ENCODE results near the gene GLYR1. TPM values are rescaled to one million over a fixed set of nuclear protein-coding genes. Genes with fewer than 3 reads are reported as not detected.

Gene GLYR1
- total RNA-seq, 1 experiment from 2014 or later = 117 TPM

GRCh38 chr16:4882633-4883285 lies 35.7 kb upstream of the GLYR1 start:
- Mint-ChIP-seq H3K27me3 (ENCODE audit: insufficient read depth, unreplicated experiment) (no peaks in the 10 kb centered on the region), H3K4me3 (ENCODE audit: unreplicated experiment) (no peak overlapping the region), H3K27ac (ENCODE audit: unreplicated experiment) (peak overlapping the region; percentile 18), H3K36me3 (ENCODE audit: insufficient read depth, unreplicated experiment) (peaks cover 99% of the 10 kb centered on the region), H3K4me1 (ENCODE audit: low read depth, unreplicated experiment) (no peaks in the 10 kb centered on the region), H3K9me3 (ENCODE audit: unreplicated experiment) (no peaks in the 10 kb centered on the region)
- Histone ChIP-seq H3K4me1 (no peaks in the 10 kb centered on the region), H3K27me3 (replicated peaks; ENCODE audit: control insufficient read depth, insufficient read depth, low read length) (no peaks in the 10 kb centered on the region), H3K4me3 (ENCODE audit: low read depth, low read length) (no peak overlapping the region), H3K36me3 (ENCODE audit: control insufficient read depth, insufficient read depth, low read length) (no peaks in the 10 kb centered on the region), H3K9me3 (no peaks in the 10 kb centered on the region)
- no peak for DNase-seq
- CTCF ChIA-PET = no interaction called here
- POLR2A ChIA-PET = no interaction called here
- TF ChIP-seq CTCF (IDR thresholded peaks at IDR 0.05; ENCODE audit: insufficient read depth in 1 of 2, low read depth in 1 of 2, low read length in 1 of 2, severe bottlenecking in 1 of 2, unreplicated experiment in 1 of 2) = no peak
- intact Hi-C loops (cut with micrococcal nuclease; ENCODE audit: unreplicated experiment) = no loop called here
- TSS peak; percentile 56 for BruUV-seq (replicated peaks)

- Mint-ChIP-seq H3K27me3 (ENCODE audit: insufficient read depth, unreplicated experiment) (no peaks in the 10 kb centered on the region), H3K4me1 (ENCODE audit: low read depth, unreplicated experiment) (no peaks in the 10 kb centered on the region), H3K27ac (ENCODE audit: unreplicated experiment) (no peak overlapping the region), H3K9me3 (ENCODE audit: unreplicated experiment) (no peaks in the 10 kb centered on the region), H3K4me3 (ENCODE audit: unreplicated experiment) (no peak overlapping the region), H3K36me3 (ENCODE audit: insufficient read depth, unreplicated experiment) (peaks cover 96% of the 10 kb centered on the region)
- DNase-seq = no peak
- POLR2A ChIA-PET = no interaction called here
- no peaks in the 10 kb centered on the region for H3K27me3 ChIP-seq (replicated peaks; ENCODE audit: control insufficient read depth, insufficient read depth, low read length)
- intact Hi-C loops (cut with micrococcal nuclease; ENCODE audit: unreplicated experiment) = no loop called here
- CTCF ChIA-PET = no interaction called here
- no peak overlapping the region for H3K4me3 ChIP-seq (ENCODE audit: low read depth, low read length)
- BruUV-seq (replicated peaks) = no TSS peak
- H3K4me1 ChIP-seq = no peaks in the 10 kb centered on the region
- no peaks in the 10 kb centered on the region for H3K9me3 ChIP-seq
- H3K36me3 ChIP-seq (ENCODE audit: control insufficient read depth, insufficient read depth, low read length) = no peaks in the 10 kb centered on the region
- no peak for TF ChIP-seq CTCF (IDR thresholded peaks at IDR 0.05; ENCODE audit: insufficient read depth in 1 of 2, low read depth in 1 of 2, low read length in 1 of 2, severe bottlenecking in 1 of 2, unreplicated experiment in 1 of 2)
Observed at GRCh38 chr16:4882000-4882632, 35.0 kb upstream of the GLYR1 start.

DNA sequence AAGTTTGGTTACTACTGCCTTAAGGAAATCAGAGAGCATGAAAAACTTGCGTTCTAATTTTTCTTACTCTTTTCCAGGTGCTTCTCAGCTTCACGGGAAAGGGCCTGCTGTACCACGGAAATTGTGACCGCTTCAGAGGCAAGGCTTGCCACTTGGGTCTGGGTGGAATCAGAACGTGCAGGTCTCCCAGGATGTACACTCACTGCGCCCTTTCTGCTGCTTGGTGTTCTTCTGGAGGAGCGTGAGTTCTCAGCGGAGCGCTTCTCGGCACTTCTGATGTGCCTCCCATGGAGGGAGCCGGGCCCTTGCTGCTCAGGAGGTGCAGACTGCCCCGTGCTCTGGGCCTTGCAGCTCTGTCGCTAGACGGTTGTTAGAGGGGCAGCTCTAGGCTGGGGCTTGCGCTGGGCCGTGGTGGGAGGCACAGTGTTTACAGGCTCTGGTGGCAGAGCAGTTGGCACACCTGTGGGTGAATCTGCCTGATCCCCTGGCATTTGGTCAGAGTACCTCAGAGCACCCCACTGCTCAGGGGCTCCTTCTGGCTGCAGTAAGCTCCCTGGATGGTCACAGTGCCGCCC lies 33.0 kb upstream of the GLYR1 start:
- intact Hi-C loops (cut with micrococcal nuclease; ENCODE audit: unreplicated experiment) = no loop called here
- H3K36me3 ChIP-seq (ENCODE audit: control insufficient read depth, insufficient read depth, low read length) = no peaks in the 10 kb centered on the region; the same call in none of the 2 replicates
- POLR2A ChIA-PET = no interaction called here

More for the DNA sequence above, 33.0 kb upstream of the GLYR1 start:
- H3K27me3 ChIP-seq (replicated peaks; ENCODE audit: control insufficient read depth, insufficient read depth, low read length) = no peaks in the 10 kb centered on the region
- BruUV-seq (replicated peaks) = no TSS peak
- H3K27me3 Mint-ChIP-seq (ENCODE audit: insufficient read depth, unreplicated experiment) = no peaks in the 10 kb centered on the region
- no peaks in the 10 kb centered on the region for H3K4me1 Mint-ChIP-seq (ENCODE audit: low read depth, unreplicated experiment)
- DNase-seq = no peak
- CTCF ChIA-PET = interaction anchor here (0.6 kb wide), 1 partner anchor 15 kb away, joined by 3 read pairs; no protein-coding TSS in a partner anchor
- H3K4me3 Mint-ChIP-seq (ENCODE audit: unreplicated experiment) = no peak overlapping the region
- no peak overlapping the region for H3K4me3 ChIP-seq (ENCODE audit: low read depth, low read length)
- no peak overlapping the region for H3K27ac Mint-ChIP-seq (ENCODE audit: unreplicated experiment)
- no peaks in the 10 kb centered on the region for H3K4me1 ChIP-seq
- no peaks in the 10 kb centered on the region for H3K9me3 ChIP-seq
- H3K36me3 Mint-ChIP-seq (ENCODE audit: insufficient read depth, unreplicated experiment) = peaks cover 89% of the 10 kb centered on the region
- no peaks in the 10 kb centered on the region for H3K9me3 Mint-ChIP-seq (ENCODE audit: unreplicated experiment)
- no peak for TF ChIP-seq CTCF (IDR thresholded peaks at IDR 0.05; ENCODE audit: insufficient read depth in 1 of 2, low read depth in 1 of 2, low read length in 1 of 2, severe bottlenecking in 1 of 2, unreplicated experiment in 1 of 2)

Measured in Caco-2 (cell line).